Loucy (cell line): Measurements from ENCODE around the gene TBXT.

ENCODE experiments used
- H2AFZ ChIP-seq: fragments of 200-600 bp; sonication (generic); 2 replicates; pipeline ENCODE4 v1.6.0; 2016; ENCODE audit warnings: antibody characterized with exemption, mild to moderate bottlenecking, low read length, moderate library complexity
- H3F3A ChIP-seq: fragments of 200-600 bp; 2 replicates; pipeline ENCODE4 v1.6.0; 2016; ENCODE audit warnings: antibody characterized with exemption, low read depth, mild to moderate bottlenecking
- H3K27me3 ChIP-seq: fragments of 200-600 bp; sonication (generic); 2 replicates; pipeline ENCODE4 v1.6.1; 2014; ENCODE audit warnings: low read length, mild to moderate bottlenecking; ENCODE audit not compliant: insufficient read depth, poor library complexity, severe bottlenecking
- H3K36me3 ChIP-seq: fragments of 200-600 bp; sonication (generic); 2 replicates; pipeline ENCODE4 v1.6.1; 2016; ENCODE audit warnings: low read length; ENCODE audit not compliant: insufficient read depth
- H3K4me1 ChIP-seq: fragments of 200-600 bp; sonication (generic); 2 replicates; pipeline ENCODE4 v1.5.1; 2014; ENCODE audit warnings: low read length, mild to moderate bottlenecking; ENCODE audit not compliant: insufficient read depth, poor library complexity, severe bottlenecking
- H3K4me2 ChIP-seq: fragments of 200-600 bp; sonication (generic); 2 replicates; pipeline ENCODE4 v1.6.0; 2014; ENCODE audit warnings: antibody characterized with exemption, low read length, low read depth, mild to moderate bottlenecking; ENCODE audit not compliant: poor library complexity, severe bottlenecking
- H3K4me3 ChIP-seq: fragments of 200-600 bp; sonication (generic); 2 replicates; pipeline ENCODE4 v1.5.1; 2014; ENCODE audit warnings: low read length, mild to moderate bottlenecking, mixed read lengths; ENCODE audit not compliant: poor library complexity, severe bottlenecking
- H3K79me2 ChIP-seq: fragments of 200-600 bp; sonication (generic); 2 replicates; pipeline ENCODE4 v1.6.1; 2014; ENCODE audit warnings: low read length; ENCODE audit not compliant: insufficient read depth
- H3K9ac ChIP-seq: fragments of 200-600 bp; sonication (generic); 2 replicates; pipeline ENCODE4 v1.6.0; 2014; ENCODE audit warnings: mild to moderate bottlenecking, low read depth, low read length, moderate library complexity; ENCODE audit not compliant: poor library complexity, severe bottlenecking
- H3K9me2 ChIP-seq: fragments of 200-600 bp; sonication (generic); replicated peaks from 2 replicates; pipeline ENCODE4 v1.6.1; 2016; ENCODE audit warnings: low read depth, low read length, mixed read lengths
- H3K9me3 ChIP-seq: fragments of 200-600 bp; sonication (generic); 2 replicates; pipeline ENCODE4 v1.6.1; 2014; ENCODE audit warnings: mild to moderate bottlenecking, antibody characterized with exemption, low read length, low read depth; ENCODE audit not compliant: insufficient read depth
- H4K20me1 ChIP-seq: fragments of 200-600 bp; sonication (generic); 2 replicates; pipeline ENCODE4 v1.6.0; 2014; ENCODE audit warnings: antibody characterized with exemption, low read length, mild to moderate bottlenecking; ENCODE audit not compliant: insufficient read depth, poor library complexity, severe bottlenecking
- CTCF ChIP-seq: fragments of 200-600 bp; sonication (generic); conservative IDR thresholded peaks from 2 replicates; pipeline ENCODE4 v1.5.1; 2014; ENCODE audit warnings: mild to moderate bottlenecking, antibody characterized with exemption, low read length
- EZH2phosphoT487 ChIP-seq: fragments of 200-600 bp; IDR thresholded peaks from 2 replicates; pipeline ENCODE4 v1.6.1; 2018; ENCODE audit warnings: antibody characterized with exemption, mild to moderate bottlenecking, moderate library complexity, borderline replicate concordance

The TBXT gene

GRCh38 chr6:166192557-166192956 is 24.9 kb upstream of the TBXT start:
- no peaks in the 10 kb centered on the region for H3K36me3 ChIP-seq
- no peak overlapping the region for H2AFZ ChIP-seq
- TF ChIP-seq CTCF (no peak), EZH2phosphoT487 (no peak)
- H3K9ac ChIP-seq = no peak overlapping the region
- H3K4me1 ChIP-seq = peaks cover 16% of the 10 kb centered on the region
- H3K4me3 ChIP-seq = no peak overlapping the region
- H3K4me2 ChIP-seq = no peak overlapping the region
- H3F3A ChIP-seq = no peaks in the 10 kb centered on the region
- H3K9me3 ChIP-seq = no peaks in the 10 kb centered on the region
- no peaks in the 10 kb centered on the region for H3K79me2 ChIP-seq
- H3K27me3 ChIP-seq = no peaks in the 10 kb centered on the region
- H3K9me2 ChIP-seq = no peaks in the 10 kb centered on the region
- no peaks in the 10 kb centered on the region for H4K20me1 ChIP-seq

- H3K79me2 ChIP-seq = no peaks in the 10 kb centered on the region
- H3K9me2 ChIP-seq = no peaks in the 10 kb centered on the region
- no peaks in the 10 kb centered on the region for H3K9me3 ChIP-seq
- H3K4me2 ChIP-seq = no peak overlapping the region
- H3K4me1 ChIP-seq = peaks cover 16% of the 10 kb centered on the region
- H3K4me3 ChIP-seq = no peak overlapping the region
- no peaks in the 10 kb centered on the region for H3F3A ChIP-seq
- TF ChIP-seq EZH2phosphoT487 (no peak), CTCF (no peak)
- no peaks in the 10 kb centered on the region for H3K27me3 ChIP-seq
- H2AFZ ChIP-seq = no peak overlapping the region
- no peaks in the 10 kb centered on the region for H4K20me1 ChIP-seq
- no peak overlapping the region for H3K9ac ChIP-seq
- no peaks in the 10 kb centered on the region for H3K36me3 ChIP-seq
These were observed 24.5 kb upstream of the TBXT start for GRCh38 chr6:166192136-166192535.

GRCh38 chr6:166179704-166180103 is 12.1 kb upstream of the TBXT start:
- Histone ChIP-seq H2AFZ (no peak overlapping the region), H3F3A (no peaks in the 10 kb centered on the region), H3K36me3 (no peaks in the 10 kb centered on the region), H3K9me2 (no peaks in the 10 kb centered on the region), H3K4me3 (no peak overlapping the region), H3K9ac (no peak overlapping the region), H3K9me3 (no peaks in the 10 kb centered on the region), H4K20me1 (no peaks in the 10 kb centered on the region), H3K79me2 (no peaks in the 10 kb centered on the region), H3K4me2 (no peak overlapping the region), H3K4me1 (peaks cover 11% of the 10 kb centered on the region), H3K27me3 (no peaks in the 10 kb centered on the region)
- no peak for TF ChIP-seq CTCF
- TF ChIP-seq EZH2phosphoT487 = no peak
